Kidney capillary endothelial cell (primary cell): Measurements from ENCODE around the gene HOPX.
A peak's percentile ranks its signal among the peaks of the same experiment; 100 is the strongest.
"Not testable (repeated sequence)": the region's sequence is repeated elsewhere in the genome, so short reads cannot be mapped to it uniquely, and the experiment has no call there.

Experiments
- DNase-seq: peaks from one replicate; pipeline ENCODE4 v3.0.0-alpha.2; 2018; ENCODE audit warnings: low spot score

The HOPX gene

DNA sequence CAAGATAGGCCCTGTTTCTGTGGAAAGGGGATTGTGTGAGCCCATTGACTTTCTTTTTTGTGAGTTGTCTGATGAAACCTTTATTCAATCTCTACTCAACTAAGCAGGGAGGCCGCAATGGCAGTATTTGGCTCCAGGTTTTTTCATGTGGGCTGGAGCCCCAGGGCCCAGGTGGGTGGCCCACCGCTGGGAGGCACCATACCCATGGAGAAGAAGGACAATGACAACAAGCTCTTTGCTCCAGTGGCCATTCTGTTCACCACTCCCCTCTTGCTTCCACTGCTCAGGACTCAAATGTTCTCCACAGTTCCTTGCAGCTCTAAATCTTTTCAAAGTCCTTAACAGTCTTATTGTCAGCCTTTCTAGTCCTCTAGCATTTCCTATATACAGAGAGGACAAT is 54.1 kb downstream of the HOPX start:
- no peak for DNase-seq

DNA sequence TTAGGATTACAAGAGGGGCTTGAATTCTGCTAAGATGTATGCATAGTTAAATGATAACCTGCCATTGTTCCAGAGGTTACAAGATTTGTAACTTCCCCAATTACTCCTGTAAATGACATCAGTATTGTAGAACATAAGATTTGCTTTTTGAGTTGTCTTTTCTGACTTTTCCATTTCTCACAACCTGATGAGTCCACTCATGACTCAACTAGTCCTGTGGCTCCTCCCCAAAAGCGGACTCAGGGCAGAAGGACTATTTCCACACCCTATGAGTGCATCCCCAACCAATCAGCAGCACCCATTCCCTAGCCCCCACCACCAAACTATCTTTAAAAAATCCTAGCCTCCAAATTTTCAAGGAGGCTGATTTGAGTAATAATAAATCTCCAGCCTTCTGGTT is 54.7 kb downstream of the HOPX start:
- no peak for DNase-seq

DNA sequence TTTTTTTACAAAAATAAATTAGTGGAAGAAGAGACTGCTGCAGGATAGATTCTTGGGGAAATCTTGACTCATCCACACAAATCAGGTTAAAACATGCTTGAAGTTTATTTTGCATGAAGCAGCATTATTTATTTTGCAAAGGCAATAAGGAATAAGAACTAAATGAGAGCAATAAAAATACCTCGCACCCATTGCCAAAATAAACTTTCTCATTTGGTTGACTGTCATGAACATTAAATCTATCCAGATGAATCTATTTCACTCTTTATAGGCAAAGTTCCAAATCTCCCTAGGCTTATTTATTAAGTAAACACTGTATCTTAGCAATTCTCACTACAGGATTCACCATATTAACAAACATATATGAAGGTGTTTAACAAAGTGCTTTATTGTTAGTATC is 58.9 kb downstream of the HOPX start:
- DNase-seq, result no peak

DNA sequence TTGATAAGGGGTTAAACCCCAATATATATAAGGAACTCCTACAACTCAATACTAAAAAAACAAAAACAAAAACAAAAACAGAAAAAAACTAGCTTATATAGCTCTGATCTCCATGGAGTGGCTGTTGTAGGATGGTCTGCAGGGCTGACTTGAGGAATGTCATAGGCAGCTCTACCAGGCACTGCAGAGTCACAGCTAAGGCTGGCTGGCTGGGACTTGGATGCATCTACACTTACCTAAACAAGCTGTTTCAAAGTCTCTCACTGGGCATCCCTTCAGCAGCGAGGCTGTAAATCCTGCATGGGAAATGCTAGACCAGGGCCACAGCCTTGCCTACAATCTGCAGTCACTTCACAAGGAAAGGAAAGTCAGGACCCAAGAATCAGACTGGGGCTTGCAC is 61.3 kb downstream of the HOPX start:
- DNase-seq, result no peak

DNA sequence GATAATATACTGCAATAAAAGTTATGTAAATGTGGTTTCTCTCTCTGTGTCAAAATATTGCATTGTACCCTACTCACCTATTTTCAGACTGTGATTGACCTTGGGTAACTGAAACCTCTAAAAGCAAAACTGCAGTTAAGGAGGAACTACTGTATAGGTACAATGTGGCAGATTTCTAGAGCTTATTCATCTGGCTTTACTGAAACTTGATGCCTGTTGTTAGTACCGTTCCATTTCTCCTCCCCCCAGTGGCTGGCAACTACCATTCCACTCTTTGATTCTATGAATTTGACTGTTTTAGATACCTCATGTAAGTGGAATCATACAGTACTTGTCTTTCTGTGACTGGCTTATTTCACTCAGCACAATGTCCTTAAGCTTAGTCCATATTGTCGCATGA is 61.9 kb downstream of the HOPX start:
- no peak for DNase-seq

DNA sequence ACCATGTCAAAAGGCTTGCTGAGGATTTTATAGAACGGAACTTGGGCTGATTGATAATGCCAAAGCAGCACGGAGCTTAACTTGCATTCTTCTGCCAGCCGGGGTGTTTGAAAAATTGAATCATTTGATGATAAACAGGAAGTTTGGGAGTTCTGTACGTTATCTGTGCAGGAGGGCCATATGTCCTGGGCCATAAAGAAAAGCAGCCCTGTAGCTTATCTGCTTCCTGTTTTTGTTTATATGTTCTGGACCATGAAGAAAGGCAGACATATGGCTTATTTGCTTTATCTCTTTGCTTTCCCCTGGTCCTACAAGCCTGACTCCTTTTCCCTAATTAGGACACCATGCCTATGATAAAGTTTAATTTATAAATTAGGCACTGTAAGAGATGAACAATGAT is 62.4 kb downstream of the HOPX start:
- DNase-seq, result no peak

DNA sequence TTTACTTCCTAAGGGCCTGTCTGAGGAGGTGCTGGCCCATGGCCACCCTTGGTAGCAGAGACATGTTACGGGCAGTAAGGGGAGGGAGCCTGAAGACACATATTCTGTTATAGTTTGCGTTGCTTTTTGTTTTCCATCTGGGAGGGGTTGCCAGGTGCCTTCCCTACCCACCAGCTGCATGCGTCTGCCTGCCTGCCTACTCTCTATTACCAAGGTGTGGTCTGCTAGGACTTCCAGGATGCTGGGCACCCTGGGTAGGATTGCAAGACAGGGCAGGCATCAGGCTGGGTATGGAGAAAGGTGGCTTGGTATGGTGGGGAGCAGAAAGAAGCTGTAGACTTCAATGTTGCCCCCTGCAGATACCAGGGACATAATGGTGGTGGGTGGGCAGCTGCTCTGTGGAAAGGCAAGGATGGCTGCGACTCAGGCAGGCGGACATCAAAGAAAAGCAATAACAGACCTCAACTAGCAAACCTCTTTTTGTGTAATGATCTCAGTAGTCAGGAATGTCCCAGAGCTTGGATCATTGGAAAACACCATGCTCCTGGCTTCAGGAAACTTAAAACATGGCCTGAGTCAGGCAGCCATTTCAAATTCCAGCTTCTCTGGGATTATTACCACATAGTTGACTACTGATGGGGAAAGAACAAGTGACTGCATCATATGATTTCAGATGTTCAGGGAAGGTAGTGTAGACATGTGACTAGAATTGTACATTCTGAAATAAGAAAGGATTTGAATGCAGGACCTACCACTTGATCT is 67.8 kb downstream of the HOPX start:
- DNase-seq, result peak; percentile 11

DNA sequence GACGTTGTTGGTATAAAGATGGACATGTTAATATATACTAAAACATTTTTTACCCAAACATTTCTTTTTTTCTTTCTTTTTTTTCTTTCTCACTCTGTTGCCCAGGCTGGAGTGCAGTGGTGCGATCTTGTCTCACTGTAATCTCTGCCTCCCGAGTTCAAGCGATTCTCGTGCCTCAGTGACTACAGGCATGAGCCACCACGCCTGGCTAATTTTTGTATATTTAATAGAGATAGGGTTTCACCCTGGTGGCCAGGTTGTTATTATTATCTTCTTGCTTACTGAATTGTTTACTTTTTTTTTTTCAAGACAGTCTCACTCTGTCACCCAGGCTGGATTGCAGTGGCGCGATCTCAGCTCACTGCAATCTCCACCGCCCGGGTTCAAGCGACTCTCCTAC is 68.8 kb downstream of the HOPX start:
- DNase-seq, result no peak

DNA sequence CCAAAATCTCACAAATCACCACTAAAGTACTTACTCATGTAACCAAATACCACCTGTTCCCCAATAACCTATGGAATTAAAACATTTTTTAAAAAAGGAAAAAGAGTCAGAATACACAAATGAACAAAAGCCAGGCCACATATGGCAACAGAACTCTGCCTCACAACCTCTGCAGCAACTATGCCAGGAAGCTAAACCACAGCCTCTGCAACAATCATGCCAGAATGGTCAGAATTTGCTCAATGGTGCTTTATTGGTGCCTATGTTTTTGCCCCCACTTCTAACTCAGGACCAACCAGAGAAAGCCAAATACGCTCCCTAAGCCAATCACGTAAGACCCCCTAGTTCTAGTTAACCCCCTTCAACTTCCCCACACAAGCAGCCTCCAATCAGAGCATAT is 69.6 kb downstream of the HOPX start:
- DNase-seq, result no peak

DNA sequence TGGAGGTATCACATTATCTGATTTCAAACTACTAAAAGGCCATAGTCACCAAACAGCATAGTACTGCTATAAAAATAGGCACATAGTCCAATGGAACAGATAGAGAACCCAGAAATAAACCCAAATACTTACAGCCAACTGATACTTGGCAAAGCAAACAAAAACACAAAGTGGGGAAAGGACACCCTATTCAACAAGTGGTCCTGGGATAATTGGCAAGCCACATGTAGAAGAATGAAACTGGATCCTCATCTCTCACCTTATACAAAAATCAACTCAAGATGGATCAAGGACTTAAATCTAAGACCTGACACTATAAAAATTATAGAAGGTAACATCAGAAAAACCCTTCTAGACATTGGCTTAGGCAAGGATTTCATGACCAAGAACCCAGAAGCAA is 70.9 kb downstream of the HOPX start:
- not testable (repeated sequence) for DNase-seq

DNA sequence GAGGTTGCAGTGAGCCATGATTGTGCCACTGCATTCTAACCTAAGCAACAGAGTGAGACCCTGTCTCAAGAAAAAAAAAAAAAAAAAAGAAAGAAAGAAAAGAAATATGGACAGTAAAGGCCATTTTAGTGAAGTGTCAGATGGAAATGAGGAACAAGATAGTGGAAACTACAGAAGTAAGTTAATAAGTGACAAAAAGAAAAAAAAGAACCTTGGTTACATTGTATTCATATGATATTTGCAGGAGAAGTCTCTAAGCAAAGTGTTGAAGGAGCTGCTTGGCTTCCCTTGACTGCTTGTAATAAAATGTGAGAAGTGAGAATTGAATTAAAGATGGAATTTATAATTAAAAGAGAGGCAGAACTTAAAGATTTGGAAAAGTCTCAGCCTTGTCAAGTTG is 73.2 kb downstream of the HOPX start:
- no peak for DNase-seq

DNA sequence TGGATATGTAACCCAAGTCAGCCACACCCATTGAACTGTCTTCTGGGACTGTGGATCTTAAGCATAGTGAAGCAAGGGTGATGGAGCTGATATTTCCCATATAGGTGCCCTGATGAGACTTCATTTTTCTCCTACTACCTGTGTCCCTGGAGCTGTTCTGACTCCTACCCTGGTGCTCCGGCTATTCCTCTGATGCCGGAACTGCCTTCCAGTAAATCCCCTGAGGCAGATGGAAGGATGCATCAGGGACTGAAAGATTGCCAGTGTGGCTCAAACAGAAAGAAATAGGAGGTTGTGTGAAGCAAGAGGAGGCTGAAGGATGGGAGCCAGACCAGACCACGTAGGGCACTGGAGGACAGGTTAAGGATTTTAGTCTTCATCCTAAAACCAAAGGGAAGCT is 74.7 kb downstream of the HOPX start:
- no peak for DNase-seq

DNA sequence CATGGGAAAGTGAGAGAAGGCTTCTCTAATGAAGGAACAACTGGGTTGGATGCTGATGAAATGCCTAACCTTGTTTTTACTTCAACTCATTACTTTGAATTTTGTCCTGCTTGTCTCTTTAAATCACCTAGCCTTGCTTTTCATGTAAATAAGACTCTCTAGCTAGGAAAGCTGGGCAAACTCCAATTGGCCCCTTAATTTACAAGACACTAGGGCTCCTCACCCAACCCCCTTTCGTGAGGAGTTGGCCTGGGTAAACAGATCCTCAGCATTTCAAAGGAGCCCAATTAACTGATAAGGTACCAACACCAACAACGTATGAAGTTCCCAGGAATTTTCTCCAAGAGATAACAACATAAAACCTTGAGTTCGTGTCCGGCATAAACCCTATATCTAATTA is 75.6 kb downstream of the HOPX start:
- DNase-seq, result not testable (repeated sequence)

DNA sequence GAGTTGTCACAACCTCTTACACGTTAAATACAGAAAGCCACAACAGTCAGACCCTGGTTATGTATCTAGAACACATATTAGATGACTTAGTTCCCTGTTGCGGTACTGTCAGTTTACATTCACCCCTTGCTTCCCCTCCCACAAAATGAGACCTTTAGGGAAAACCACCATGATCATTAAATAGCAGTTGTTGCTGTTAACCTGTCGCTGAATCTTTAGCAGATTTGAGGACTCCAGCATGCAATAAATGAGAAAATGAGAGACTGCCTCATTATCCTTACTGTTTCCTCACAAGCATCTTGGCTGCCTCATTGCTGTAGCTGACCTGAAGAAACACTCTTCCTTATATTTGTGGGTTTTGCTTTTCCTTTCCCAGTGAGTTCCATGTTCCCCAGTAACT is 77.8 kb downstream of the HOPX start:
- DNase-seq, result no peak
